ENCODE results near the gene SOCS7.

Gene SOCS7

DNA sequence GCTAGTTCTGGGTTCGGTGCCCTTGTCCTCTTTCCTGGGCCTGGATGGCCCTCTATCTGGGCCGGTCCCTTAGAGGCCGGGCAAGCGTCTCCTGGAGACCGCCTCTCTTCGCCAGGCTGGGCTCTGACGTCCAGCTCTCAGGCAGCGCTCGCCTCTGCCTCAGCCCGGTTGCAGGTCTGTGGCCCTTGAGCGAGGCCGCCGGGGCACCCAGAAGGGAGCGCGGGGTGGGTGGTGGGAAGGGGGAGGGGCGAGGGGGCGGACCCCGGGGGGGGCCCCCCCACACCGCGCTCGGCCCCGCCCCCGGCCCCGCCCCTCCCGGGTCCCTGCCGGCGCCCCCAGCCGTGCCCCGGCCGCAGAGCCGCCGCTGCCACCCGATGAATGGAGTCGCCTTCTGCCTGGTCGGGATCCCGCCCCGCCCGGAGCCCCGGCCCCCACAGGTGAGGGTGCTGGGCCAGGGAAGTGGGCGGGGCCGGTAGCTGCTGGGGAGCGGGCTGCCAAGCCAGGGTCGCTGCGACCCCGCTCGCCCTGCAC is 76.5 kb downstream of the SOCS7 start, which contains the start of gene ARHGAP23:
TSS of gene ARHGAP23 (plus strand) at position 353 of the 531 bp plus-strand sequence. CDS start at position 375, 22 bp downstream.
- TF ChIP-seq, protein P1, sequence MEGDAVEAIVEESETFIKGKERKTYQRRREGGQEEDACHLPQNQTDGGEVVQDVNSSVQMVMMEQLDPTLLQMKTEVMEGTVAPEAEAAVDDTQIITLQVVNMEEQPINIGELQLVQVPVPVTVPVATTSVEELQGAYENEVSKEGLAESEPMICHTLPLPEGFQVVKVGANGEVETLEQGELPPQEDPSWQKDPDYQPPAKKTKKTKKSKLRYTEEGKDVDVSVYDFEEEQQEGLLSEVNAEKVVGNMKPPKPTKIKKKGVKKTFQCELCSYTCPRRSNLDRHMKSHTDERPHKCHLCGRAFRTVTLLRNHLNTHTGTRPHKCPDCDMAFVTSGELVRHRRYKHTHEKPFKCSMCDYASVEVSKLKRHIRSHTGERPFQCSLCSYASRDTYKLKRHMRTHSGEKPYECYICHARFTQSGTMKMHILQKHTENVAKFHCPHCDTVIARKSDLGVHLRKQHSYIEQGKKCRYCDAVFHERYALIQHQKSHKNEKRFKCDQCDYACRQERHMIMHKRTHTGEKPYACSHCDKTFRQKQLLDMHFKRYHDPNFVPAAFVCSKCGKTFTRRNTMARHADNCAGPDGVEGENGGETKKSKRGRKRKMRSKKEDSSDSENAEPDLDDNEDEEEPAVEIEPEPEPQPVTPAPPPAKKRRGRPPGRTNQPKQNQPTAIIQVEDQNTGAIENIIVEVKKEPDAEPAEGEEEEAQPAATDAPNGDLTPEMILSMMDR (IDR thresholded peaks at IDR 0.05; ENCODE audit: insufficient read depth, low read length, missing control alignments) = no peak
- DNase-seq (ENCODE audit: low read depth, low spot score) = no peak
- POLR2A ChIA-PET = interaction anchor here (0.9 kb wide), 1 partner anchor 68 kb away, joined by 3 read pairs; no protein-coding TSS in a partner anchor
- CTCF ChIA-PET = interaction anchor here (1.1 to 5.8 kb wide), 8 partner anchors 14 to 235 kb away, joined by 3 to 56 read pairs (median 8); no protein-coding TSS in a partner anchor
- peak within 1 kb of the TSS; percentile 74 for H3K4me3 ChIP-seq (ENCODE audit: low read depth, low read length)

DNA sequence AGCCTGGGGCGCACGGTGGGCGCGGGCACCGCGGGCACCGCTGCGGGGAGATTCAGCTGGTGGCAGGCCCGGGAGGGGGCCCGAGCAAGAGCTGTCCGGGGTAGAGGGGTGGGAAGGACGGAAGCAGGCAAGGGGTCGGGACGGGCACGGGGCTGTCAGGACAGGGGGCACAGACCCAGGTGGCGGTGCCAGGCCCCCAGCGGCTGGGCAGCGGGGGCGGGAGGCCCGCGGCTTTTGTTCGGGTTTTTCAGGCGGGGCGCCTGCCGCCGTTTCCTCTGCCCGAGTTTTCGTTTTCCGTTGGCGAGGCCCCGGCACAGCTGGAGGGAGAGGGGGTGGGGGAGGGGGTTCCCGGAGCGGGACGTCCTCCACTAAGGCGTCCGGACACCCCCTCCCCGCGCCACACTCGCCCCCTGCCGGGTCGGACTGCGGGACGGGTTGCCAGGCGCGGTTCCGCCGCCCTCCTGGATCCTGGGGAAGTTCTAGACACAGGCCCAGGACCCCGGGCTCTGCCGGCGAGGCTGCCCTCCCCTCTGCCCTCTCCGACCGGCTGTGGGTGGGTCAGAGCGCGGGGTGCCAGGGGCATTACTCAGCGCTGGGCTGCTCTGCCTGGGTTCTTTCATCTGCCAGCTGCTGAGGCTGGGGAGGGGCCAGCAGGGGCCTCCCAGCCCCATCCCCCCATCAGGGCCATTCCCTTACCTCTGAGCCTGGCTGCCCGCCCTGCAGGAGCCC is 77.2 kb downstream of the SOCS7 start:
- DNase-seq (ENCODE audit: low read depth, low spot score) = no peak
- POLR2A ChIA-PET = interaction anchor here (0.8 kb wide), 1 partner anchor 21 kb away, joined by 3 read pairs; no protein-coding TSS in a partner anchor
- TF ChIP-seq, protein P1 (IDR thresholded peaks at IDR 0.05; ENCODE audit: insufficient read depth, low read length, missing control alignments) = no peak
- H3K4me3 ChIP-seq (ENCODE audit: low read depth, low read length) = peak overlapping the region; percentile 74
- CTCF ChIA-PET = interaction anchor here (1.1 to 5.8 kb wide), 7 partner anchors 14 to 234 kb away, joined by 3 to 56 read pairs (median 5); no protein-coding TSS in a partner anchor

DNA sequence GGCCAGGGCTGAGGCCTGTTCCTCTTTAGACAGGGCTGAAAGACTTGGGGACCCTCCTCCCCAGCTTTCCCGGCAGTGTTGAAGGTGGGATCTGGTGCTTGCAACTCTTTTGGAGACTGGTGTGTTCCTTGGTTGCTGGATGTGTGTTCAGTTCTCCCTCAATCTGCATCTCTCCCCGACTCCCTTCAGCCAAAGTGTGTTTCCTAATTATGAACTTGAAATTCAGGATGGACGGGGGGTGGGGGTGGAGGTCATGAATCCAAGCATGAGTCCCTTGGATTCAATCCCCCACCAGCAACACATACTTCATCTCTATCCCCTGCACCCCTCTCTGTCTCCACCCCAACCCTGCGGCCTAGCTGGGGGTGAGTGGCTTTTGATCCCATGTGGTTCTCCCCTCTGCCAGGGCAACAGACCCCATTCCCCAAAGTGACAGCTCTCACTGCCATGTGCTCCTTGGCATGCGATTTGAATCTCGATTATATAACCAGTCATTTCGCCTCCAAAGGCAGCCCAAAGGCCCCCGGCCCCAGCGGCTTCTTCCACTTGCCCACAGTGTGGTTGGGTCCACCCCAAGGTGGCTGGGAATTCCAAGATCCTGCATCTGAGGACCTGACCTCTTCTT is 77.9 kb downstream of the SOCS7 start:
- peak overlapping the region; percentile 74 for H3K4me3 ChIP-seq (ENCODE audit: low read depth, low read length)
- no peak for DNase-seq (ENCODE audit: low read depth, low spot score)
- CTCF ChIA-PET = interaction anchor here (1.0 to 5.8 kb wide), 9 partner anchors 9 to 234 kb away, joined by 3 to 56 read pairs (median 5); no protein-coding TSS in a partner anchor
- TF ChIP-seq, protein P1 (IDR thresholded peaks at IDR 0.05; ENCODE audit: insufficient read depth, low read length, missing control alignments) = no peak
- POLR2A ChIA-PET = interaction anchor here (0.6 to 0.8 kb wide), 2 partner anchors 21 to 81 kb away, joined by 3 read pairs; no protein-coding TSS in a partner anchor

GRCh38 chr17:38430316-38430715 is 78.7 kb downstream of the SOCS7 start:
- POLR2A ChIA-PET = interaction anchor here (0.6 kb wide), 1 partner anchor 80 kb away, joined by 3 read pairs; no protein-coding TSS in a partner anchor
- CTCF ChIA-PET = interaction anchor here (0.8 to 5.8 kb wide), 6 partner anchors 9 to 79 kb away, joined by 3 to 56 read pairs (median 4); no protein-coding TSS in a partner anchor
- TF ChIP-seq, protein P1 (IDR thresholded peaks at IDR 0.05; ENCODE audit: insufficient read depth, low read length, missing control alignments) = no peak
- DNase-seq (ENCODE audit: low read depth, low spot score) = no peak
- H3K4me3 ChIP-seq (ENCODE audit: low read depth, low read length) = peak overlapping the region; percentile 74

GRCh38 chr17:38430822-38431221 is 79.2 kb downstream of the SOCS7 start:
- no peak for DNase-seq (ENCODE audit: low read depth, low spot score)
- ChIA-PET CTCF (interaction anchor here (0.8 to 5.8 kb wide), 5 partner anchors 12 to 79 kb away, joined by 3 to 56 read pairs (median 5); no protein-coding TSS in a partner anchor), POLR2A (no interaction called here)
- TF ChIP-seq, protein P1 (IDR thresholded peaks at IDR 0.05; ENCODE audit: insufficient read depth, low read length, missing control alignments) = no peak
- H3K4me3 ChIP-seq (ENCODE audit: low read depth, low read length) = peak overlapping the region; percentile 23; the same call in 1 of the 2 replicates
